Stomach (tissue), 9 donors: ENCODE results near the gene SECTM1. TPM values are rescaled to one million over a fixed set of nuclear protein-coding genes. Genes with fewer than 3 reads are reported as not detected.
A peak's percentile ranks its signal among the peaks of the same experiment; 100 is the strongest.

Experiments used
- DNase-seq, 2 donors: peaks; one replicate each; pipeline versions ENCODE4 v3.0.0 to v3.0.0-alpha.2; 2013 to 2019
- H3K27ac ChIP-seq, 5 donors: fragments of 200-600 bp in 4 of 5; sonication (generic) in 4 of 5; one replicate each; pipeline ENCODE4 v1.5.1; 2013 to 2019; ENCODE audit warnings: mild to moderate bottlenecking in 1 of 5, moderate library complexity in 1 of 5
- H3K27me3 ChIP-seq, 3 donors: fragments of 200-600 bp; sonication (generic); one replicate each; pipeline ENCODE4 v1.5.1; 2017 to 2019; ENCODE audit warnings: mixed run types in 1 of 3
- H3K36me3 ChIP-seq, 4 donors: fragments of 200-600 bp; sonication (generic); 1 replicate in 3 of 4; 2 replicates in 1 of 4; pipeline ENCODE4 v1.5.1; 2016 to 2019
- H3K4me1 ChIP-seq, 4 donors: fragments of 200-600 bp; sonication (generic); one replicate each; pipeline ENCODE4 v1.5.1; 2016 to 2019
- H3K4me3 ChIP-seq, 4 donors: fragments of 200-600 bp; sonication (generic) in 3 of 4; one replicate each; pipeline ENCODE4 v1.5.1; 2016 to 2019; ENCODE audit warnings: mild to moderate bottlenecking in 1 of 4
- H3K9me3 ChIP-seq, 4 donors: fragments of 200-600 bp; sonication (generic); one replicate each; pipeline ENCODE4 v1.5.1; 2016 to 2019
- CTCF ChIP-seq, 7 experiments: fragments of 450-650 bp in 4 of 7; fragments of 200-600 bp in 3 of 7; sonication (generic) in 3 of 7; IDR thresholded peaks; one replicate each; pipeline ENCODE4 v1.5.1; 2016 to 2019; ENCODE audit warnings: antibody characterized with exemption in 7 of 7, control low read depth in 2 of 7, mild to moderate bottlenecking in 1 of 7
- EP300 ChIP-seq: sonication (generic); formaldehyde crosslinking; IDR thresholded peaks from one replicate; pipeline ENCODE4 v1.6.1; 2017; ENCODE audit warnings: antibody characterized with exemption
- POLR2A ChIP-seq, 4 donors: fragments of 450-650 bp; IDR thresholded peaks; one replicate each; pipeline ENCODE4 v1.6.1; 2016; ENCODE audit warnings: antibody characterized with exemption in 4 of 4, control low read depth in 2 of 4, mild to moderate bottlenecking in 1 of 4, moderate library complexity in 1 of 4
- POLR2AphosphoS5 ChIP-seq, 3 donors: sonication (generic); formaldehyde crosslinking; IDR thresholded peaks; one replicate each; pipeline ENCODE4 v1.6.1; 2016; ENCODE audit warnings: antibody characterized with exemption in 3 of 3
- WGBS, 5 donors: extraction: QIAGEN DNeasy Blood & Tissue Kit in 3 of 5; methylation state at CpG; one replicate each; pipeline versions ENCODE4 v1.1.5 to v1.1.7; 2013 to 2018; 5-methylcytosine and 5-hydroxymethylcytosine counted together
- intact Hi-C: fragments of 100-400 bp; cut with DNase I; formaldehyde crosslinking; loops from one replicate; pipeline ENCODE4 v1.15.1; 2023; ENCODE audit warnings: low total_unique reads
- polyA plus RNA-seq, 3 donors: library from polyadenylated mRNA; stranded (reverse); fragments of 200-250 nt; gene quantifications; one replicate each; pipeline ENCODE4 v1.2.3, GENCODE V29; 2013
- total RNA-seq, 5 donors: library from RNA; depleted of rRNA; stranded (reverse); fragments of >200 nt; gene quantifications; one replicate each; pipeline versions ENCODE4 v1.1.0 to v1.2.3, GENCODE V29; 2014 to 2016
- donor health status: healthy with polysubstance abuse.
- donor health status: Bipolar disorder and iron deficiency.
- donor health status: healthy.

Gene SECTM1
- total and polyA plus RNA-seq, 8 donors = 1.8 to 48.8 (median 9.8) TPM

GRCh38 chr17:82285141-82285540, 48.4 kb downstream of the SECTM1 start:
- H3K4me1 ChIP-seq = peaks cover 34 to 64% (median 50%) of the 10 kb centered on the region in 4 donors
- H3K9me3 ChIP-seq = no peaks in the 10 kb centered on the region
- DNase-seq = no peak
- H3K36me3 ChIP-seq = no peaks in the 10 kb centered on the region
- no peak for TF ChIP-seq POLR2A (IDR thresholded peaks at IDR 0.05)
- TF ChIP-seq CTCF (IDR thresholded peaks at IDR 0.05) = no peak
- TF ChIP-seq EP300 = no peak
- TF ChIP-seq POLR2AphosphoS5 (IDR thresholded peaks at IDR 0.05) = no peak
- no peak overlapping the region for H3K27ac ChIP-seq
- H3K4me3 ChIP-seq = no peak overlapping the region
- H3K27me3 ChIP-seq = no peaks in the 10 kb centered on the region
- WGBS, 5 donors = 61 to 71% (median 66%) methylated on average over 8 of the region's 8 CpGs
- intact Hi-C loops = no loop called here

- DNase-seq = peak in 1 of 2 donors; percentile 55
- intact Hi-C loops = no loop called here
- peaks cover 0 to under 1% (median 0%) of the 10 kb centered on the region in 4 donors for H3K36me3 ChIP-seq
- H3K27ac ChIP-seq = peak overlapping the region in 1 of 5 donors; percentile 53
- 30 to 54% (median 48%) methylated on average over 11 to 13 of the region's 13 CpGs for WGBS, 5 donors
- no peaks in the 10 kb centered on the region for H3K27me3 ChIP-seq
- H3K4me1 ChIP-seq = peaks cover 29 to 55% (median 43%) of the 10 kb centered on the region in 4 donors
- no peaks in the 10 kb centered on the region for H3K9me3 ChIP-seq
- TF ChIP-seq CTCF (IDR thresholded peaks at IDR 0.05) (no peak), EP300 (no peak), POLR2AphosphoS5 (IDR thresholded peaks at IDR 0.05) (no peak), POLR2A (IDR thresholded peaks at IDR 0.05) (no peak)
- no peak overlapping the region for H3K4me3 ChIP-seq
Observed at GRCh38 chr17:82283208-82283749, 50.3 kb downstream of the SECTM1 start.

- no peak overlapping the region for H3K4me3 ChIP-seq
- intact Hi-C loops = no loop called here
- H3K9me3 ChIP-seq = no peaks in the 10 kb centered on the region
- H3K27ac ChIP-seq = peak overlapping the region in 4 of 5 donors; percentile 22 to 68 (median 42)
- H3K36me3 ChIP-seq = peaks cover 0 to 6% (median 3%) of the 10 kb centered on the region in 4 donors
- peaks cover 23 to 55% (median 35%) of the 10 kb centered on the region in 4 donors for H3K4me1 ChIP-seq
- no peak for DNase-seq
- no peaks in the 10 kb centered on the region for H3K27me3 ChIP-seq
- WGBS, 5 donors = 70 to 86% (median 80%) methylated on average over 16 to 25 of the region's 25 CpGs
- no peak for TF ChIP-seq POLR2AphosphoS5 (IDR thresholded peaks at IDR 0.05)
- no peak for TF ChIP-seq POLR2A (IDR thresholded peaks at IDR 0.05)
- no peak for TF ChIP-seq CTCF (IDR thresholded peaks at IDR 0.05)
- no peak for TF ChIP-seq EP300
Observed at GRCh38 chr17:82282239-82283207, 51.0 kb downstream of the SECTM1 start.

- TF ChIP-seq POLR2A (IDR thresholded peaks at IDR 0.05) = no peak
- peak in 1 of 3 donors; percentile 49 for TF ChIP-seq POLR2AphosphoS5 (IDR thresholded peaks at IDR 0.05)
- TF ChIP-seq EP300 = no peak
- TF ChIP-seq CTCF (IDR thresholded peaks at IDR 0.05) = no peak
- H3K4me1 ChIP-seq = peaks cover 19 to 57% (median 27%) of the 10 kb centered on the region in 4 donors
- H3K9me3 ChIP-seq = no peaks in the 10 kb centered on the region
- peaks cover 0 to 6% (median 3%) of the 10 kb centered on the region in 4 donors for H3K36me3 ChIP-seq
- no peaks in the 10 kb centered on the region for H3K27me3 ChIP-seq
- peak in 1 of 2 donors; percentile 82 for DNase-seq
- intact Hi-C loops = no loop called here
- H3K4me3 ChIP-seq = no peak overlapping the region
- 51 to 60% (median 56%) methylated on average over 22 of the region's 22 CpGs for WGBS, 5 donors
- peak overlapping the region in 4 of 5 donors; percentile 22 to 68 (median 42) for H3K27ac ChIP-seq
Observed at GRCh38 chr17:82281502-82282238, 51.9 kb downstream of the SECTM1 start.
